Fibroblast of lung (primary cell): Measurements from ENCODE around the gene DDX60. TPM values are rescaled to one million over a fixed set of nuclear protein-coding genes. Genes with fewer than 3 reads are reported as not detected.

Experiments
- DNase-seq, 2 donors: peaks; one replicate each; pipeline versions ENCODE4 v3.0.0 to v3.0.0-alpha.2; 2010; ENCODE audit warnings: low read depth in 2 of 2
- H2AFZ ChIP-seq: 2 replicates; pipeline ENCODE4 v1.5.1; 2012; ENCODE audit warnings: low read length, control low read depth, inconsistent platforms
- H3K27ac ChIP-seq: 2 replicates; pipeline ENCODE4 v1.5.1; 2011; ENCODE audit warnings: low read length, control low read depth; ENCODE audit not compliant: insufficient read depth
- H3K27me3 ChIP-seq: 2 replicates; pipeline ENCODE4 v1.5.1; 2011; ENCODE audit warnings: mild to moderate bottlenecking, low read length; ENCODE audit not compliant: control insufficient read depth, insufficient read depth
- H3K36me3 ChIP-seq: 2 replicates; pipeline ENCODE4 v1.5.1; 2011; ENCODE audit warnings: low read length; ENCODE audit not compliant: control insufficient read depth, insufficient read depth
- H3K4me1 ChIP-seq: 2 replicates; pipeline ENCODE4 v1.5.1; 2011; ENCODE audit warnings: low read length; ENCODE audit not compliant: control insufficient read depth, insufficient read depth; ENCODE audit errors: extremely low read depth
- H3K4me2 ChIP-seq: 2 replicates; pipeline ENCODE4 v1.5.1; 2011; ENCODE audit warnings: low read length, control low read depth; ENCODE audit not compliant: insufficient read depth; ENCODE audit errors: extremely low read depth
- H3K4me3 ChIP-seq, 4 experiments: fragments of 200-600 bp in 1 of 4; sonication (generic) in 1 of 4; replicated peaks in 1 of 4; 2 replicates each; pipeline ENCODE4 v1.5.1; 2011 to 2016; ENCODE audit warnings: low read length in 4 of 4, low read depth in 3 of 4, mild to moderate bottlenecking in 3 of 4, control low read depth in 2 of 4, inconsistent platforms in 1 of 4, mixed read lengths in 1 of 4; ENCODE audit not compliant: insufficient read depth in 1 of 4; ENCODE audit errors: control extremely low read depth in 1 of 4
- H3K79me2 ChIP-seq: 2 replicates; pipeline ENCODE4 v1.5.1; 2012; ENCODE audit warnings: mild to moderate bottlenecking, low read length, inconsistent platforms; ENCODE audit not compliant: control insufficient read depth, insufficient read depth
- H3K9ac ChIP-seq: 2 replicates; pipeline ENCODE4 v1.5.1; 2011; ENCODE audit warnings: mild to moderate bottlenecking, low read length, control low read depth; ENCODE audit not compliant: insufficient read depth
- H3K9me3 ChIP-seq: 2 replicates; pipeline ENCODE4 v1.5.1; 2012; ENCODE audit warnings: low read depth, low read length; ENCODE audit not compliant: control insufficient read depth, insufficient read depth
- H4K20me1 ChIP-seq: 2 replicates; pipeline ENCODE4 v1.5.1; 2011; ENCODE audit warnings: low read length; ENCODE audit not compliant: control insufficient read depth, insufficient read depth; ENCODE audit errors: extremely low read depth
- EZH2 ChIP-seq: IDR thresholded peaks from 2 replicates; pipeline ENCODE4 v1.5.1; 2012; ENCODE audit warnings: low read length, control low read depth, mild to moderate bottlenecking; ENCODE audit errors: missing control alignments
- polyA plus RNA-seq, 2 donors: library from polyadenylated mRNA; depleted of rRNA in 1 of 2; stranded (reverse) in 1 of 2; unstranded in 1 of 2; fragments of >200 nt; gene quantifications; 2 replicates each; pipeline ENCODE4 v1.2.1, GENCODE V29; 2011 to 2012; ENCODE audit warnings: missing spikeins in 1 of 2
- total RNA-seq: library from RNA; depleted of rRNA; stranded (reverse); fragments of >200 nt; gene quantifications from 2 replicates; pipeline ENCODE4 v1.2.1, GENCODE V29; 2014
- TF ChIP-seq, protein P1 (sequence below), 2 donors: IDR thresholded peaks in 1 of 2; conservative IDR thresholded peaks in 1 of 2; 1 replicate in 1 of 2; 2 replicates in 1 of 2; pipeline ENCODE4 v1.5.1; 2011 to 2012; ENCODE audit warnings: low read length in 2 of 2, control low read depth in 1 of 2, inconsistent platforms in 1 of 2, low read depth in 1 of 2, mild to moderate bottlenecking in 1 of 2

DDX60 gene
- total and polyA plus RNA-seq, 2 donors (not counting 1 experiment from before 2014, with no cell fraction given): 12.9 to 23.1 TPM

DNA sequence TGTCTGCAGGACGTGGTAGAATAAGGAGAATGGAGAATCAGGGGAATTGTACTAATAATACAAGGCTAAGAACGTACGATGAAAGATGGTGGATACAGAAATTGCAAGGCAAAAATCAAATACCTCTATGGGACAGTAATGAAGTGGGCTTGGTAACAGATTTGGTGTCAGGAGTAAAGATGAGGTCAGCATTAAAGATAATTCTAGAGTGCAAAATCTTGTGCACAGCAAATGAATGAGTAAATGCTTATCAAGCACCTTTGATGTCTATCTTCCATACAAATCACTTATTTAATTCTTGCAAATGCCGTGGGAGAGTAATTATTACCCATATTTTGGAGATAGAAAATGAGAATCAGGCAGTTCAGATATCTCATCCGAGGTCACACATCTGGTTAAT lies 70.9 kb downstream of the DDX60 start:
- Histone ChIP-seq H3K79me2 (no peaks in the 10 kb centered on the region), H3K4me2 (no peak overlapping the region), H3K4me3 (no peak overlapping the region)

DNA sequence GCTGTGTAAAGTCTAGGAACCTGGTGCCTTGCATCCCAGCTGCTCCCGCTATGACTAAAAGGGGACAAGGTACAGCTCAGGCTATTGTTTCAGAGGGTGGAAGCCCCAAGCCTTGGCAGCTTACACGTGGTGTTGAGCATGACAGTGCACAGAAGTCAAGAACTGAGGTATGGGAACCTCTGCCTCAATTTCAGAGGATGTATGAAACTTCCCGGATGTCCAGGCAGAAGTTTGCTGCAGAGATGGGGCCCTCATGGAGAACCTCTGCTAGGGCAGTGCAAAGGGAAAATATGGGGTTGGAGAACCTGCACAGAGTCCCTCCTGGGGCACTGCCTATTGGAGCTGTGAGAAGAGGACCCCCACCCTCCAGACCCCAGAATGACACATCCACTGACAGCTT lies 76.6 kb downstream of the DDX60 start:
- DNase-seq: no peak
- no peaks in the 10 kb centered on the region for H3K9me3 ChIP-seq
- no peaks in the 10 kb centered on the region for H3K4me1 ChIP-seq
- H4K20me1 ChIP-seq: no peaks in the 10 kb centered on the region
- H3K9ac ChIP-seq: no peak overlapping the region
- no peak overlapping the region for H2AFZ ChIP-seq
- no peaks in the 10 kb centered on the region for H3K36me3 ChIP-seq
- H3K4me2 ChIP-seq: no peak overlapping the region
- no peak overlapping the region for H3K27ac ChIP-seq
- H3K79me2 ChIP-seq: no peaks in the 10 kb centered on the region
- H3K4me3 ChIP-seq: no peak overlapping the region
- H3K27me3 ChIP-seq: no peaks in the 10 kb centered on the region
- TF ChIP-seq, protein P1, sequence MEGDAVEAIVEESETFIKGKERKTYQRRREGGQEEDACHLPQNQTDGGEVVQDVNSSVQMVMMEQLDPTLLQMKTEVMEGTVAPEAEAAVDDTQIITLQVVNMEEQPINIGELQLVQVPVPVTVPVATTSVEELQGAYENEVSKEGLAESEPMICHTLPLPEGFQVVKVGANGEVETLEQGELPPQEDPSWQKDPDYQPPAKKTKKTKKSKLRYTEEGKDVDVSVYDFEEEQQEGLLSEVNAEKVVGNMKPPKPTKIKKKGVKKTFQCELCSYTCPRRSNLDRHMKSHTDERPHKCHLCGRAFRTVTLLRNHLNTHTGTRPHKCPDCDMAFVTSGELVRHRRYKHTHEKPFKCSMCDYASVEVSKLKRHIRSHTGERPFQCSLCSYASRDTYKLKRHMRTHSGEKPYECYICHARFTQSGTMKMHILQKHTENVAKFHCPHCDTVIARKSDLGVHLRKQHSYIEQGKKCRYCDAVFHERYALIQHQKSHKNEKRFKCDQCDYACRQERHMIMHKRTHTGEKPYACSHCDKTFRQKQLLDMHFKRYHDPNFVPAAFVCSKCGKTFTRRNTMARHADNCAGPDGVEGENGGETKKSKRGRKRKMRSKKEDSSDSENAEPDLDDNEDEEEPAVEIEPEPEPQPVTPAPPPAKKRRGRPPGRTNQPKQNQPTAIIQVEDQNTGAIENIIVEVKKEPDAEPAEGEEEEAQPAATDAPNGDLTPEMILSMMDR (conservative IDR thresholded peaks at IDR 0.05 in 1 of 2, IDR thresholded peaks at IDR 0.05 in 1 of 2; ENCODE audit: low read depth in 1 of 2, low read length in 2 of 2): no peak
- TF ChIP-seq EZH2: no peak

More for the DNA sequence above, 70.9 kb downstream of the DDX60 start:
- Histone ChIP-seq H3K9me3 (no peaks in the 10 kb centered on the region), H2AFZ (no peak overlapping the region), H3K4me1 (no peaks in the 10 kb centered on the region), H3K9ac (no peak overlapping the region), H3K27ac (no peak overlapping the region), H3K36me3 (no peaks in the 10 kb centered on the region), H3K27me3 (no peaks in the 10 kb centered on the region), H4K20me1 (no peaks in the 10 kb centered on the region)
- DNase-seq: no peak
- TF ChIP-seq, protein P1 (conservative IDR thresholded peaks at IDR 0.05 in 1 of 2, IDR thresholded peaks at IDR 0.05 in 1 of 2; ENCODE audit: low read depth in 1 of 2, low read length in 2 of 2): no peak
- no peak for TF ChIP-seq EZH2

DNA sequence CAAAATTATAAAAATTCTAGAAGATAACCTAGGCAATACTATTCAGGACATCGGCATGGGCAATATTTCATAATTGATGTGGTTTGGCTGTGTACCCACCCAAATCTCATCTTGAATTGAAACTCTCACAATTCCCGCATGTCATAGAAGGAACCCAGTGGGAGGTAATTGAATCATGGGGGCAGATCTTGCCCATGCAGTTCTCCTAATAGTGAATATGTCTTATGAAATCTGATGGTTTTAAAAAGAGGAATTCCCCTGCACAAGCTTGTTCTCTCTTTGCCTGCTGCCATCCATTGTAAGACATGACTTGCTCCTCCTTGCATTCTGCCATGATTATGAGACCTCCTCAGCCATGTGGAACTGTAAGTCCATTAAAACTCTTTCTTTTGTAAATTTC lies 77.7 kb downstream of the DDX60 start:
- no peak for DNase-seq
- Histone ChIP-seq H3K4me2 (no peak overlapping the region), H3K9me3 (no peaks in the 10 kb centered on the region), H3K4me3 (no peak overlapping the region), H3K4me1 (no peaks in the 10 kb centered on the region), H3K36me3 (no peaks in the 10 kb centered on the region), H3K27ac (no peak overlapping the region), H3K79me2 (no peaks in the 10 kb centered on the region), H2AFZ (no peak overlapping the region), H3K27me3 (no peaks in the 10 kb centered on the region), H3K9ac (no peak overlapping the region), H4K20me1 (no peaks in the 10 kb centered on the region)
- TF ChIP-seq, protein P1 (conservative IDR thresholded peaks at IDR 0.05 in 1 of 2, IDR thresholded peaks at IDR 0.05 in 1 of 2; ENCODE audit: low read depth in 1 of 2, low read length in 2 of 2): no peak
- no peak for TF ChIP-seq EZH2
